Panc1 (cell line): ENCODE results near the gene DOCK4. TPM values are rescaled to one million over a fixed set of nuclear protein-coding genes. Genes with fewer than 3 reads are reported as not detected.

Source experiments
- ATAC-seq: fragments of 200-7000 bp; cut with Tn5 transposase; 2 replicates; pipeline ENCODE4 v1.9.1; 2020; ENCODE audit warnings: mild to moderate bottlenecking, moderate library complexity
- BruUV-seq: library from RNA; stranded (reverse); fragments of 400-500 nt; replicated peaks from 2 replicates; lab custom pipeline; 2021; lab: Mats Ljungman, UMichigan
- CTCF ChIA-PET: fragments of 300-600 bp; sonication (Branson Sonifier 250); formaldehyde crosslinking; loops from one replicate; lab custom pipeline; 2022; ENCODE audit warnings: antibody characterized with exemption; lab: Charles Lee
- POLR2A ChIA-PET: fragments of 300-600 bp; sonication (Branson Sonifier 250); formaldehyde crosslinking; loops from one replicate; lab custom pipeline; 2022; ENCODE audit warnings: antibody characterized with exemption; lab: Charles Lee
- DNase-seq: peaks from one replicate; pipeline ENCODE4 v3.0.0-alpha.2; 2010; ENCODE audit warnings: low read depth, low spot score
- H3K27ac ChIP-seq: 2 replicates; pipeline ENCODE4 v1.5.1; 2011; ENCODE audit warnings: mild to moderate bottlenecking, low read length, inconsistent platforms
- H3K27me3 ChIP-seq: fragments of 200-500 bp; sonication (Bioruptor generic); 2 replicates; pipeline ENCODE4 v1.6.0; 2014; ENCODE audit warnings: low read length, inconsistent platforms; ENCODE audit not compliant: control insufficient read depth, insufficient read depth
- H3K36me3 ChIP-seq: fragments of 200-500 bp; sonication (Bioruptor generic); 2 replicates; pipeline ENCODE4 v1.5.1; 2014; ENCODE audit warnings: inconsistent platforms, mild to moderate bottlenecking, low read length, moderate library complexity; ENCODE audit not compliant: control insufficient read depth, insufficient read depth
- H3K4me1 ChIP-seq: 2 replicates; pipeline ENCODE4 v1.5.1; 2011; ENCODE audit warnings: inconsistent platforms, mild to moderate bottlenecking, low read length, moderate library complexity; ENCODE audit not compliant: control insufficient read depth, insufficient read depth
- H3K4me3 ChIP-seq, 2 experiments: 2 replicates each; pipeline ENCODE4 v1.5.1; 2011 to 2012; ENCODE audit warnings: low read depth in 2 of 2, low read length in 2 of 2, mild to moderate bottlenecking in 2 of 2, inconsistent platforms in 1 of 2, moderate library complexity in 1 of 2
- H3K9me3 ChIP-seq: fragments of 200-500 bp; sonication (Bioruptor generic); 2 replicates; pipeline ENCODE4 v1.5.1; 2014; ENCODE audit warnings: low read depth, mild to moderate bottlenecking, inconsistent platforms, low read length, moderate library complexity; ENCODE audit not compliant: control insufficient read depth, insufficient read depth
- CTCF ChIP-seq: fragments of 450-650 bp; IDR thresholded peaks from 2 replicates; pipeline ENCODE4 v1.5.1; 2017; ENCODE audit warnings: mild to moderate bottlenecking
- POLR2AphosphoS5 ChIP-seq: IDR thresholded peaks from 2 replicates; pipeline ENCODE4 v1.6.1; 2012; ENCODE audit warnings: mild to moderate bottlenecking, low read depth, low read length, moderate library complexity
- REST ChIP-seq, 2 experiments: IDR thresholded peaks; 2 replicates each; pipeline ENCODE4 v1.6.1; 2011 to 2012; ENCODE audit warnings: low read depth in 2 of 2, control low read depth in 1 of 2, low read length in 1 of 2, mild to moderate bottlenecking in 1 of 2, moderate library complexity in 1 of 2; ENCODE audit not compliant: insufficient read depth in 1 of 2
- SIN3A ChIP-seq: IDR thresholded peaks from 2 replicates; pipeline ENCODE4 v1.6.1; 2012; ENCODE audit warnings: low read depth, mild to moderate bottlenecking, low read length, moderate library complexity, borderline replicate concordance; ENCODE audit not compliant: insufficient read depth
- TCF7L2 ChIP-seq: IDR thresholded peaks from 2 replicates; pipeline ENCODE4 v1.6.1; 2011; ENCODE audit warnings: mild to moderate bottlenecking, low read depth, low read length, inconsistent platforms
- in situ Hi-C: cut with HindIII; loops from 2 replicates; pipeline ENCODE4 v1.10.0; 2016; ENCODE audit warnings: low sequenced_read_pairs, low pct_unique_long_range_greater_than_20kb
- intact Hi-C: fragments of 100-400 bp; cut with micrococcal nuclease; formaldehyde crosslinking; loops from one replicate; pipeline ENCODE4 v1.10.0; 2022; ENCODE audit not compliant: unreplicated experiment
- total RNA-seq: library from RNA; stranded (reverse); gene quantifications from one replicate; pipeline ENCODE4 v1.2.1, GENCODE V29; 2021; ENCODE audit not compliant: unreplicated experiment

Gene DOCK4
- total RNA-seq, 1 experiment from 2014 or later, result 10.8 TPM

- ATAC-seq, result no peak
- no peak for TF ChIP-seq TCF7L2
- no peak for TF ChIP-seq SIN3A
- TF ChIP-seq CTCF, result no peak
- TF ChIP-seq POLR2AphosphoS5, result no peak
- TF ChIP-seq REST (IDR thresholded peaks at IDR 0.05; ENCODE audit: insufficient read depth in 1 of 2, low read depth in 2 of 2, low read length in 1 of 2), result no peak
These were observed 103.0 kb downstream of the DOCK4 start for GRCh38 chr7:112103246-112103645.

GRCh38 chr7:112101201-112101846 is 104.9 kb downstream of the DOCK4 start:
- Histone ChIP-seq H3K27me3 (no peaks in the 10 kb centered on the region), H3K4me1 (no peaks in the 10 kb centered on the region), H3K4me3 (no peak overlapping the region), H3K27ac (no peak overlapping the region), H3K9me3 (no peaks in the 10 kb centered on the region), H3K36me3 (no peaks in the 10 kb centered on the region)
- intact Hi-C loops (no loop called here), in situ Hi-C loops (no loop called here)
- ATAC-seq, result no peak
- CTCF ChIA-PET, result no interaction called here
- no TSS peak for BruUV-seq
- POLR2A ChIA-PET, result no interaction called here
- TF ChIP-seq REST (IDR thresholded peaks at IDR 0.05; ENCODE audit: insufficient read depth in 1 of 2, low read depth in 2 of 2, low read length in 1 of 2) (no peak), TCF7L2 (no peak), POLR2AphosphoS5 (no peak), CTCF (no peak), SIN3A (no peak)
- DNase-seq, result no peak

More at GRCh38 chr7:112103246-112103645, 103.0 kb downstream of the DOCK4 start:
- ChIA-PET POLR2A (interaction anchor here (0.5 kb wide), 1 partner anchor 45 kb away, joined by 7 read pairs; no protein-coding TSS in a partner anchor), CTCF (no interaction called here)
- Histone ChIP-seq H3K4me3 (no peak overlapping the region), H3K27me3 (no peaks in the 10 kb centered on the region), H3K9me3 (no peaks in the 10 kb centered on the region), H3K36me3 (no peaks in the 10 kb centered on the region), H3K4me1 (no peaks in the 10 kb centered on the region), H3K27ac (no peak overlapping the region)
- DNase-seq, result no peak
- in situ Hi-C loops (no loop called here), intact Hi-C loops (no loop called here)
- no TSS peak for BruUV-seq
